K562 (cell line): ENCODE data around the gene RNF13. TPM values are rescaled to one million over a fixed set of nuclear protein-coding genes. Genes with fewer than 3 reads are reported as not detected.

Source experiments
- ATAC-seq: fragments of 200-7000 bp; cut with Tn5 transposase; 3 replicates; pipeline ENCODE4 v1.9.1; 2020; ENCODE audit warnings: moderate library complexity
- BruUV-seq: library from RNA; stranded (reverse); fragments of 400-500 nt; replicated peaks from 2 replicates; lab custom pipeline; 2021; lab: Mats Ljungman, UMichigan
- CTCF ChIA-PET: fragments of 300-600 bp; formaldehyde crosslinking; extraction: SDS; loops from one replicate; lab custom pipeline; 2021; ENCODE audit warnings: low intra/inter-chr PET ratio; lab: Yijun Ruan, JAX
- POLR2A ChIA-PET: fragments of 300-600, 350-650 bp; sonication (Branson Sonifier 250); formaldehyde crosslinking; extraction: SDS; loops from one replicate; lab custom pipeline; 2021; ENCODE audit warnings: antibody characterized with exemption, inconsistent platforms; lab: Yijun Ruan, JAX
- DNase-seq, 4 experiments: peaks; one replicate each; pipeline versions ENCODE4 v3.0.0 to v3.0.0-alpha.2; 2011 to 2018; ENCODE audit warnings: low spot score in 3 of 4, mixed read lengths in 3 of 4; ENCODE audit errors: extremely low read depth in 1 of 4
- FAIRE-seq: peaks from 2 replicates; lab custom pipeline; 2011; peaks lifted over from hg19 to GRCh38; lab: Jason Lieb, UNC
- H2AFZ ChIP-seq: 2 replicates; pipeline ENCODE4 v1.6.0; 2011; ENCODE audit warnings: low read depth, low read length, control low read depth, inconsistent platforms
- H3K27ac ChIP-seq: fragments of 200-600 bp; 3 replicates; pipeline ENCODE4 v1.8.0; 2011; ENCODE audit warnings: low read depth, mild to moderate bottlenecking, control low read depth, inconsistent platforms, low read length, moderate library complexity, mixed read lengths; ENCODE audit errors: extremely low read depth
- H3K27me3 ChIP-seq, 2 experiments: fragments of 300-600 bp in 1 of 2; 2 replicates in 1 of 2; 3 replicates in 1 of 2; pipeline versions ENCODE4 v1.6.0 to v1.8.0; 2011; ENCODE audit warnings: inconsistent platforms in 2 of 2, low read length in 2 of 2, mild to moderate bottlenecking in 1 of 2, mixed read lengths in 1 of 2, moderate library complexity in 1 of 2; ENCODE audit not compliant: control insufficient read depth in 2 of 2, insufficient read depth in 2 of 2
- H3K36me3 ChIP-seq: fragments of 300-600 bp; 3 replicates; pipeline ENCODE4 v1.8.0; 2011; ENCODE audit warnings: mild to moderate bottlenecking, low read length, inconsistent platforms; ENCODE audit not compliant: control insufficient read depth, insufficient read depth
- H3K4me1 ChIP-seq, 2 experiments: fragments of 200-600 bp in 1 of 2; replicated peaks in 1 of 2; 2 replicates in 1 of 2; 3 replicates in 1 of 2; pipeline versions ENCODE4 v1.5.1 to v1.8.0; 2011; ENCODE audit warnings: inconsistent platforms in 2 of 2, low read length in 2 of 2, mild to moderate bottlenecking in 1 of 2, mixed read lengths in 1 of 2, moderate library complexity in 1 of 2; ENCODE audit not compliant: control insufficient read depth in 2 of 2, insufficient read depth in 2 of 2
- H3K4me2 ChIP-seq: 2 replicates; pipeline ENCODE4 v1.6.1; 2011; ENCODE audit warnings: low read length, control low read depth, inconsistent platforms, mixed read lengths; ENCODE audit not compliant: insufficient read depth
- H3K4me3 ChIP-seq: fragments of 200-600 bp; sonication (generic), shearing (Covaris generic); 2 replicates; pipeline ENCODE4 v1.5.1; 2016; ENCODE audit warnings: control low read depth, inconsistent platforms
- H3K79me2 ChIP-seq: fragments of 200-600 bp; 3 replicates; pipeline ENCODE4 v1.8.0; 2011; ENCODE audit warnings: low read length, inconsistent platforms; ENCODE audit not compliant: control insufficient read depth, insufficient read depth
- H3K9ac ChIP-seq, 2 experiments: 2 replicates each; pipeline versions ENCODE4 v1.6.0 to v1.6.1; 2011; ENCODE audit warnings: low read depth in 2 of 2, low read length in 2 of 2, control low read depth in 1 of 2, inconsistent platforms in 1 of 2, mild to moderate bottlenecking in 1 of 2, mixed read lengths in 1 of 2; ENCODE audit not compliant: insufficient read depth in 1 of 2
- H3K9me1 ChIP-seq: one replicate; pipeline ENCODE4 v1.6.0; 2011; ENCODE audit warnings: inconsistent platforms, mild to moderate bottlenecking, low read length, moderate library complexity; ENCODE audit not compliant: control insufficient read depth, insufficient read depth
- H3K9me3 ChIP-seq: replicated peaks from 2 replicates; pipeline ENCODE4 v1.5.1; 2011; ENCODE audit warnings: low read depth, low read length, inconsistent platforms; ENCODE audit not compliant: control insufficient read depth, insufficient read depth
- H4K20me1 ChIP-seq: replicated peaks from 2 replicates; pipeline ENCODE4 v1.6.1; 2011; ENCODE audit warnings: low read length, inconsistent platforms, mixed read lengths; ENCODE audit not compliant: control insufficient read depth, insufficient read depth
- BRF2 ChIP-seq: IDR thresholded peaks from 3 replicates; pipeline ENCODE4 v1.6.1; 2011; ENCODE audit warnings: borderline replicate concordance, mild to moderate bottlenecking; ENCODE audit not compliant: insufficient read length, insufficient read depth
- CBFA2T3 ChIP-seq: fragments of 450-650 bp; IDR thresholded peaks from 2 replicates; pipeline ENCODE4 v1.6.1; 2017
- FUS ChIP-seq: fragments of 200-400 bp; formaldehyde crosslinking; optimal IDR thresholded peaks from 2 replicates; pipeline ENCODE3; 2017; ENCODE audit warnings: low read depth, low read length
- MEIS2 ChIP-seq: fragments of 450-650 bp; IDR thresholded peaks from 2 replicates; pipeline ENCODE4 v1.6.1; 2014; ENCODE audit warnings: mild to moderate bottlenecking; ENCODE audit not compliant: partially characterized antibody
- MLLT1 ChIP-seq, 2 experiments: fragments of 450-650 bp; IDR thresholded peaks; 2 replicates each; pipeline ENCODE4 v1.6.1; 2016
- NFIC ChIP-seq: fragments of 450-650 bp; IDR thresholded peaks from 2 replicates; pipeline ENCODE4 v1.6.1; 2017; ENCODE audit warnings: mild to moderate bottlenecking, inconsistent platforms
- TCF15 ChIP-seq: fragments of 250-450 bp; sonication (Bioruptor Pico); IDR thresholded peaks from 2 replicates; pipeline ENCODE4 v1.8.0; 2022; ENCODE audit warnings: moderate library complexity, mild to moderate bottlenecking, inconsistent platforms
- TRIM28 ChIP-seq: fragments of 450-650 bp; IDR thresholded peaks from 2 replicates; pipeline ENCODE4 v1.6.1; 2017
- WGBS: fragments of 100-300 bp; shearing (Covaris generic); methylation state at CpG from one replicate; pipeline ENCODE4 v1.1.6; 2016; ENCODE audit warnings: low coverage, mixed read lengths; ENCODE audit not compliant: insufficient coverage; ENCODE audit errors: missing lambda C conversion rate; 5-methylcytosine and 5-hydroxymethylcytosine counted together
- in situ Hi-C: fragments of 300-500 bp; cut with MboI; formaldehyde crosslinking; loops from 4 replicates; pipeline ENCODE4 v1.15.0; 2018; ENCODE audit warnings: inconsistent platforms, mixed read lengths
- intact Hi-C: fragments of 100-400 bp; cut with micrococcal nuclease; formaldehyde crosslinking; loops from 2 replicates; pipeline ENCODE4 v1.14.2; 2022
- polyA plus RNA-seq, 8 experiments: library from polyadenylated mRNA; depleted of rRNA in 4 of 8; stranded (reverse) in 5 of 8; unstranded in 3 of 8; fragments of >200 nt; fragmentation: Nextera tagmentation in 2 of 8; fragmentation: Illumina TruSeq in 1 of 8; extraction: Ambion mirVana in 2 of 8; extraction: Trizol in 1 of 8; gene quantifications; 2 replicates each; pipeline versions ENCODE4 v1.2.1 to v1.2.3, GENCODE V29; 2011 to 2014; ENCODE audit warnings: inconsistent platforms in 1 of 8, missing spikeins in 1 of 8
- total RNA-seq, 7 experiments: library from RNA; depleted of rRNA in 6 of 7; stranded (reverse); fragments of >200 nt in 6 of 7; fragmentation: Illumina TruSeq in 2 of 7; extraction: Trizol in 2 of 7; gene quantifications; 2 replicates each; pipeline versions ENCODE4 v1.2.1 to v1.2.3, GENCODE V29; 2011 to 2021; ENCODE audit warnings: low replicate concordance in 1 of 7

RNF13 gene
- total and polyA plus RNA-seq, 9 of the 15 experiments (the other 6 are each of a cell fraction or from before 2014, with no cell fraction given), result 12.7 to 35.8 (median 18.9) TPM

GRCh38 chr3:149879872-149880271 is 66.9 kb downstream of the RNF13 start (continued):
- no peak for TF ChIP-seq BRF2

- H3K9me3 ChIP-seq, result no peaks in the 10 kb centered on the region
- no peaks in the 10 kb centered on the region for H4K20me1 ChIP-seq
- no peaks in the 10 kb centered on the region for H3K36me3 ChIP-seq
- H3K9ac ChIP-seq, result no peak overlapping the region
- no peaks in the 10 kb centered on the region for H3K9me1 ChIP-seq
- no peak for DNase-seq
- no peak overlapping the region for H3K4me2 ChIP-seq
- intact Hi-C loops (no loop called here), in situ Hi-C loops (no loop called here)
- ATAC-seq, result no peak
- BruUV-seq, result no TSS peak
- H3K27me3 ChIP-seq, result no peaks in the 10 kb centered on the region
- WGBS, result 25% methylated on average over 3 of the region's 4 CpGs
- TF ChIP-seq TRIM28 (no peak), MLLT1 (IDR thresholded peaks at IDR 0.05) (no peak), TCF15 (CRISPR knock-in tag) (no peak), MEIS2 (no peak), NFIC (no peak), CBFA2T3 (no peak), FUS (no peak)
- H2AFZ ChIP-seq, result no peak overlapping the region
- ChIA-PET POLR2A (no interaction called here), CTCF (no interaction called here)
- H3K27ac ChIP-seq, result no peak overlapping the region
- no peaks in the 10 kb centered on the region; a peak in 1 of 5 replicates for H3K4me1 ChIP-seq
- H3K79me2 ChIP-seq, result no peaks in the 10 kb centered on the region
- no peak overlapping the region for H3K4me3 ChIP-seq
- FAIRE-seq, result no peak
Measured at GRCh38 chr3:149881879-149882278, 68.9 kb downstream of the RNF13 start.
